Esophagus muscularis mucosa (tissue), 4 donors: Measurements from ENCODE around the gene MFSD6. TPM values are rescaled to one million over a fixed set of nuclear protein-coding genes. Genes with fewer than 3 reads are reported as not detected.

ENCODE experiments used
- DNase-seq: peaks from one replicate; pipeline ENCODE4 v3.0.0-alpha.2; 2017; ENCODE audit errors: extremely low spot score
- H3K27ac ChIP-seq, 4 donors: fragments of 200-600 bp; sonication (generic); replicated peaks in 1 of 4; 1 replicate in 3 of 4; 2 replicates in 1 of 4; pipeline ENCODE4 v1.5.1; 2016 to 2019; ENCODE audit warnings: mild to moderate bottlenecking in 1 of 4
- H3K27me3 ChIP-seq, 4 donors: fragments of 200-600 bp; sonication (generic); one replicate each; pipeline versions ENCODE4 v1.5.1 to v1.6.0; 2016 to 2019
- H3K36me3 ChIP-seq, 4 donors: fragments of 200-600 bp; sonication (generic); one replicate each; pipeline ENCODE4 v1.5.1; 2016 to 2019
- H3K4me1 ChIP-seq, 4 donors: fragments of 200-600 bp; sonication (generic); one replicate each; pipeline ENCODE4 v1.5.1; 2016 to 2019
- H3K4me3 ChIP-seq, 4 donors: fragments of 200-600 bp; sonication (generic); 1 replicate in 2 of 4; 2 replicates in 2 of 4; pipeline ENCODE4 v1.5.1; 2016 to 2019; ENCODE audit warnings: mild to moderate bottlenecking in 4 of 4, moderate library complexity in 1 of 4
- H3K9me3 ChIP-seq, 4 donors: fragments of 200-600 bp; sonication (generic); 1 replicate in 3 of 4; 2 replicates in 1 of 4; pipeline ENCODE4 v1.5.1; 2016 to 2019
- CTCF ChIP-seq, 3 experiments: fragments of 200-600 bp in 2 of 3; fragments of 450-650 bp in 1 of 3; sonication (generic) in 2 of 3; IDR thresholded peaks; one replicate each; pipeline ENCODE4 v1.5.1; 2017 to 2019; ENCODE audit warnings: antibody characterized with exemption in 3 of 3, mild to moderate bottlenecking in 2 of 3, moderate library complexity in 1 of 3
- EP300 ChIP-seq: sonication (generic); formaldehyde crosslinking; IDR thresholded peaks from one replicate; pipeline ENCODE4 v1.6.1; 2017; ENCODE audit warnings: antibody characterized with exemption
- POLR2A ChIP-seq: fragments of 450-650 bp; IDR thresholded peaks from one replicate; pipeline ENCODE4 v1.6.1; 2017; ENCODE audit warnings: antibody characterized with exemption, moderate library complexity, mild to moderate bottlenecking, low read depth
- POLR2AphosphoS5 ChIP-seq, 2 donors: sonication (generic); formaldehyde crosslinking; IDR thresholded peaks; one replicate each; pipeline ENCODE4 v1.6.1; 2017; ENCODE audit warnings: antibody characterized with exemption in 2 of 2
- WGBS: methylation state at CpG from one replicate; pipeline ENCODE4 v1.1.5; 2018; 5-methylcytosine and 5-hydroxymethylcytosine counted together
- intact Hi-C: fragments of 100-400 bp; cut with DNase I; formaldehyde crosslinking; loops from one replicate; pipeline ENCODE4 v1.15.1; 2023
- total RNA-seq, 4 donors: library from RNA; depleted of rRNA; stranded (reverse); fragments of >200 nt; gene quantifications; one replicate each; pipeline versions ENCODE4 v1.1.0 to v1.2.1, GENCODE V29; 2016

MFSD6 gene
- total RNA-seq, 4 donors from 2014 or later = 145 to 180 (median 163) TPM

GRCh38 chr2:190469771-190470170 is 61.6 kb downstream of the MFSD6 start:
- Histone ChIP-seq H3K27me3 (no peaks in the 10 kb centered on the region), H3K27ac (peak overlapping the region; percentile 81 to 89 (median 83)), H3K9me3 (no peaks in the 10 kb centered on the region), H3K36me3 (peaks cover 0 to 8% (median 7%) of the 10 kb centered on the region in 4 donors), H3K4me3 (peak overlapping the region in 1 of 4 donors; percentile 5), H3K4me1 (peaks cover 38 to 58% (median 54%) of the 10 kb centered on the region in 4 donors)
- 17% methylated on average over 2 of the region's 2 CpGs for WGBS
- TF ChIP-seq POLR2AphosphoS5 (IDR thresholded peaks at IDR 0.05) (peak; percentile 66 to 72), POLR2A (no peak), EP300 (no peak)
- intact Hi-C loops = no loop called here
- no peak for DNase-seq

- WGBS = 73% methylated on average over 5 of the region's 5 CpGs
- Histone ChIP-seq H3K4me3 (no peak overlapping the region), H3K27ac (peak overlapping the region; percentile 81 to 89 (median 83)), H3K9me3 (no peaks in the 10 kb centered on the region), H3K4me1 (peaks cover 38 to 58% (median 54%) of the 10 kb centered on the region in 4 donors), H3K36me3 (peaks cover 0 to 8% (median 7%) of the 10 kb centered on the region in 4 donors), H3K27me3 (no peaks in the 10 kb centered on the region)
- no peak for TF ChIP-seq POLR2A
- TF ChIP-seq CTCF (IDR thresholded peaks at IDR 0.05) = no peak
- no peak for TF ChIP-seq EP300
- TF ChIP-seq POLR2AphosphoS5 (IDR thresholded peaks at IDR 0.05) = no peak
- DNase-seq = no peak
- intact Hi-C loops = no loop called here
Measured at GRCh38 chr2:190470256-190470826, 62.2 kb downstream of the MFSD6 start.

GRCh38 chr2:190477661-190478454 is 69.7 kb downstream of the MFSD6 start:
- DNase-seq = no peak
- intact Hi-C loops = no loop called here
- H3K36me3 ChIP-seq = no peaks in the 10 kb centered on the region
- TF ChIP-seq EP300 (no peak), POLR2A (no peak), POLR2AphosphoS5 (IDR thresholded peaks at IDR 0.05) (peak; percentile 38 to 45), CTCF (IDR thresholded peaks at IDR 0.05) (no peak)
- no peaks in the 10 kb centered on the region for H3K27me3 ChIP-seq
- peaks cover 16 to 44% (median 39%) of the 10 kb centered on the region in 4 donors for H3K4me1 ChIP-seq
- peak overlapping the region; percentile 31 to 46 (median 36) for H3K4me3 ChIP-seq
- H3K27ac ChIP-seq = peak overlapping the region; percentile 78 to 82 (median 80)
- 50% methylated on average over 4 of the region's 4 CpGs for WGBS
- no peaks in the 10 kb centered on the region for H3K9me3 ChIP-seq

GRCh38 chr2:190478572-190479195 is 70.5 kb downstream of the MFSD6 start:
- Histone ChIP-seq H3K27ac (peak overlapping the region; percentile 78 to 82 (median 80)), H3K4me3 (peak overlapping the region; percentile 31 to 46 (median 36))
- no peak for TF ChIP-seq POLR2A
- no peak for TF ChIP-seq EP300
- no peak for TF ChIP-seq CTCF (IDR thresholded peaks at IDR 0.05)
- TF ChIP-seq POLR2AphosphoS5 (IDR thresholded peaks at IDR 0.05) = no peak

GRCh38 chr2:190481339-190481738 is 73.2 kb downstream of the MFSD6 start:
- Histone ChIP-seq H3K4me3 (no peak overlapping the region), H3K27ac (peak overlapping the region in 1 of 4 donors; percentile 18), H3K36me3 (no peaks in the 10 kb centered on the region), H3K27me3 (no peaks in the 10 kb centered on the region), H3K4me1 (peaks cover 23 to 61% (median 49%) of the 10 kb centered on the region in 4 donors), H3K9me3 (no peaks in the 10 kb centered on the region)
- 81% methylated on average over 2 of the region's 2 CpGs for WGBS
- intact Hi-C loops = no loop called here
- DNase-seq = no peak
- TF ChIP-seq EP300 = no peak
- no peak for TF ChIP-seq CTCF (IDR thresholded peaks at IDR 0.05)
- no peak for TF ChIP-seq POLR2A
- no peak for TF ChIP-seq POLR2AphosphoS5 (IDR thresholded peaks at IDR 0.05)

More at GRCh38 chr2:190478572-190479195, 70.5 kb downstream of the MFSD6 start:
- Histone ChIP-seq H3K4me1 (peaks cover 16 to 44% (median 39%) of the 10 kb centered on the region in 4 donors), H3K36me3 (no peaks in the 10 kb centered on the region), H3K9me3 (no peaks in the 10 kb centered on the region), H3K27me3 (no peaks in the 10 kb centered on the region)
- WGBS = 65% methylated on average over 3 of the region's 3 CpGs
- no peak for DNase-seq
- intact Hi-C loops = no loop called here
